Cortex of kidney (tissue), 1 donor: ENCODE data around the gene ALPK3.

Experiments used
- DNase-seq: peaks from one replicate; lab custom pipeline; 2025; lab: John Stamatoyannopoulos, UW

ALPK3 gene, protein sequence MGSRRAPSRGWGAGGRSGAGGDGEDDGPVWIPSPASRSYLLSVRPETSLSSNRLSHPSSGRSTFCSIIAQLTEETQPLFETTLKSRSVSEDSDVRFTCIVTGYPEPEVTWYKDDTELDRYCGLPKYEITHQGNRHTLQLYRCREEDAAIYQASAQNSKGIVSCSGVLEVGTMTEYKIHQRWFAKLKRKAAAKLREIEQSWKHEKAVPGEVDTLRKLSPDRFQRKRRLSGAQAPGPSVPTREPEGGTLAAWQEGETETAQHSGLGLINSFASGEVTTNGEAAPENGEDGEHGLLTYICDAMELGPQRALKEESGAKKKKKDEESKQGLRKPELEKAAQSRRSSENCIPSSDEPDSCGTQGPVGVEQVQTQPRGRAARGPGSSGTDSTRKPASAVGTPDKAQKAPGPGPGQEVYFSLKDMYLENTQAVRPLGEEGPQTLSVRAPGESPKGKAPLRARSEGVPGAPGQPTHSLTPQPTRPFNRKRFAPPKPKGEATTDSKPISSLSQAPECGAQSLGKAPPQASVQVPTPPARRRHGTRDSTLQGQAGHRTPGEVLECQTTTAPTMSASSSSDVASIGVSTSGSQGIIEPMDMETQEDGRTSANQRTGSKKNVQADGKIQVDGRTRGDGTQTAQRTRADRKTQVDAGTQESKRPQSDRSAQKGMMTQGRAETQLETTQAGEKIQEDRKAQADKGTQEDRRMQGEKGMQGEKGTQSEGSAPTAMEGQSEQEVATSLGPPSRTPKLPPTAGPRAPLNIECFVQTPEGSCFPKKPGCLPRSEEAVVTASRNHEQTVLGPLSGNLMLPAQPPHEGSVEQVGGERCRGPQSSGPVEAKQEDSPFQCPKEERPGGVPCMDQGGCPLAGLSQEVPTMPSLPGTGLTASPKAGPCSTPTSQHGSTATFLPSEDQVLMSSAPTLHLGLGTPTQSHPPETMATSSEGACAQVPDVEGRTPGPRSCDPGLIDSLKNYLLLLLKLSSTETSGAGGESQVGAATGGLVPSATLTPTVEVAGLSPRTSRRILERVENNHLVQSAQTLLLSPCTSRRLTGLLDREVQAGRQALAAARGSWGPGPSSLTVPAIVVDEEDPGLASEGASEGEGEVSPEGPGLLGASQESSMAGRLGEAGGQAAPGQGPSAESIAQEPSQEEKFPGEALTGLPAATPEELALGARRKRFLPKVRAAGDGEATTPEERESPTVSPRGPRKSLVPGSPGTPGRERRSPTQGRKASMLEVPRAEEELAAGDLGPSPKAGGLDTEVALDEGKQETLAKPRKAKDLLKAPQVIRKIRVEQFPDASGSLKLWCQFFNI (N-terminal part only)

DNA sequence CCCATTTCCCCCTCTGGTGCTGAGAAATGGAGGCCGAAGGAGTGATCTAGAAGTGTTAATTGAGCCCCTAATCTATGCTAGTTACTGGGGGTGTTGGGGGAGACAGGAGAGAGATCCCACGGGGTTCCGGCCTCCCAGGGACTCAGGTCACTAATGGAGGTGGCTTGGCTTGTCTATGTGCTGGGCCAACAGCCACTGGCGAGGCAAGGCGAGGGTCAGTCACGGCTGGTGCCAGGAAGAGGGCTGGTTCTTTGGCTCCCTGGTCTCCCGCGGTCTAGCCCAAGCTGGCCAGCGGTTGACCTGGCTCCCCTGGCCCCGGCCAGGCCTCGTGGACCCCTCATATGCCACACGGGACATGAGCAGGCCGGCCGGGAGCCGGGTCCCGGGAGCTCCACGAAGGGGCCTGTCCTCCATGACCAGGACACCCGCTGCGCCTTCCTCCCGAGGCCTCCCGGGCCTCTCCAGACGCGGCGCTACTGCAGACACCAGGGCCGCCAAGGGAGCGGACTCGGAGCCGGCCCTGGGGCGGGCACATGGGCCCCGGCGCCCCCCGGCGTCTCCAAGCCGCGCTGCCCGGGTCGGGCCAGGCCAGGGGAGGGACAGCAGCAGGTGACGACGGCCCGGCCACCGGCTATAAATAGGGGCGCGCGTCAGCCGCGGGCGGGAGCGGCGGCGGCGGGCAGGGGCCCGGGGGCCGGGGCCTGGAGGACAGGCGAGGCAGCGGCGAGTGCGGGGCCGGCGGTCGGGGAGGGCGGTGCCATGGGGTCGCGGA lies at the start of gene ALPK3:
Gene ALPK3, plus strand, starts transcription at position 663 of the 772 bp plus-strand sequence. Its CDS starts 97 bp downstream, at position 760.
- DNase-seq: no peak

DNA sequence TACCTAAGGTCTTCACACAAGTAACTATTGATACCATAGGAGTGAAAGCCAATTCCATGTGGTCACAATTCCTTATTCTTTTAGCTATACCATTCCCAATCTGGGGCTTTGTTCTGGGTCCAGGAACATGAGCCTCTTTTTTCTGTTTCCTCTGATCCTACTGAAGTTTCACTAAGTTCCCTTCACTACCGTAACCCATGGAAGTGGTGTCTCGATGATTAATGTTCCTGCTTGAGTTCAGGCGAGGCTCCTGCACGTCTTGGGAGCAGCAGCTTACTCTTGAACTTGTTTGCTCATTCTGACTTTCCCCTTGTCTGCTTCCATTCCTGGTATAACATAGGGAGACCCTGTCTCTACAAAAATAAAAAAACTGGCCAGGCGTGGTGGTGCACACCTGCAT lies 45.1 kb upstream of the ALPK3 start:
- no peak for DNase-seq

DNA sequence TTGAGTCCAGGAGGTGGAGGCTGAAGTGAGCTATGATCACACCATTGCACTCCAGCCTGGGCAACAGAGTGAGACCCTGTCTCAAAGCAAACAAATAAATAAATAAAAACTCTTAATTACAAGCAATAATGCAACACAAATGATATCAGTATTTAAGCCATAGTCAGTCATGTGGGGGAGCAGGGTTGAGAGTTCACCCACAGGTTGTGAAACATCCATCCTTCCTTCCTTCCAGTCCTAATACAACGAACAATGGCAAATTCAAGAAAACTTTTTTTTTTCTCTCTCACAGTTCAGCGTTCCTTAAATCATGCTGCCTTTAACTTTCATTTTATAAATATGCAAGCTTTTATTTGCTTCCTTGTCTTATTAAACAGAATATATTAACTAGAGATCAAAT lies 44.7 kb upstream of the ALPK3 start:
- no peak for DNase-seq

- no peak for DNase-seq
These were observed 43.4 kb upstream of the ALPK3 start for GRCh38 chr15:84773716-84774115.

GRCh38 chr15:84775867-84776449 lies 41.2 kb upstream of the ALPK3 start:
- DNase-seq: no peak

GRCh38 chr15:84778194-84778593 lies 39.0 kb upstream of the ALPK3 start:
- no peak for DNase-seq

DNA sequence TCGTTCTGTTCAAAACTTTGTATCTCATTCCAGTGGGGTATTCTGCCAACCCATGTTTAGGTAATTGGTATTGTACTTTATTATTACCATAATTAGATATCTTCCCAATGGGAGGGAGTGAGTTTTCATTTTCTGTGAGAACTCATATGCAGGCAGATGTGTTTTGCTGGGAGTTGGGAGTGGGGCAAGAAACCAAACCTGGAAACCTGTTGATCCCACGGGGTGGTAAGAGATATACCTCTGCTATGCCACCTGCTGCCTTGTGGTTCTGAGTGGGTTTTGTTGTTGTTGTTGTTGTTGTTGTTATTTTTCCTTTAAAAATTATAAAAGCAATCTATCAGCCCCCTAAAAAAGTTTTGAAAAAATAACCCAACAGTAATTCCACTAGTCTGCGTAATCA lies 36.7 kb upstream of the ALPK3 start:
- no peak for DNase-seq

GRCh38 chr15:84781495-84781894 lies 35.7 kb upstream of the ALPK3 start:
- DNase-seq: no peak

GRCh38 chr15:84782346-84782745 lies 34.8 kb upstream of the ALPK3 start:
- no peak for DNase-seq

- no peak for DNase-seq
These were observed 33.5 kb upstream of the ALPK3 start for GRCh38 chr15:84783493-84784251.

- DNase-seq: no peak
These were observed 32.9 kb upstream of the ALPK3 start for GRCh38 chr15:84784262-84784661.

GRCh38 chr15:84785053-84785452 lies 32.1 kb upstream of the ALPK3 start:
- no peak for DNase-seq

DNA sequence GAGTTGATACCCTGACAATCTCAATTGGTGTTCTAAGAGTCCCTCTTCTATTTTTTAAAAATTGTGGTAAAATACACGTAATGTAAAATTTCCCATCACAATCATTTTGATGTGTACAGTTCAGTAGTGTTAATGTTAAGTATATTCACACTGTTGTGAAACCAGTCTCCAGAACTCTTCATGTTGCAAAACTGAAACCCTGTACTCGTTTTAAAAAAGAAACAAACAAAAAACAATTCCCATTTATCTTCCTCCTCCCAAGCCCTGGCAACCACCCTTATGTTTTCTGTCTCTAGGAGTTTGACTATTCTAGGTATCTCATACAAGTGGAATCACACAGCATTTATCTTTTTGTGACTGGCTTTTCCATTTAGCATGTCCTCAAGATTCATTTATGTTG lies 28.7 kb upstream of the ALPK3 start:
- no peak for DNase-seq

DNA sequence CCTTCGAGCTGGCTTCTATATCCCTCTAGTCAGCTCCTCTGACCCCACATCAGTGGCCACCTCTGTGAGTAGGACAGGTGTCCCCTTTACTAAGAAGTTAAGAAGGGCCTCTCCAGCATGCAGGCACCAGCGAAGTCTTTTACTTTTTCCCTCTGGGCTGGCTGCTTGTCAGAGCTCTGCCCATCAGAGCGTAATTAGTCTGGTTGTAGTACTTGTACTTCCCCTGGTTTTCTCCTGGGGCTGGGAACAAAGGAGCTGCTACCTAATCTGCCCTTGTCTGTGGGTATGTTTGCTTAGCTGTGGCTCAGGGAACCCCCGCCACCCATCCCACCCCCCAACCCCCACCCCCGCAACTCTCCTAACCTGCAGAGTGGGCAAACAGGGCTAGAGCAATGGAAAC lies 27.4 kb upstream of the ALPK3 start:
- DNase-seq: no peak

DNA sequence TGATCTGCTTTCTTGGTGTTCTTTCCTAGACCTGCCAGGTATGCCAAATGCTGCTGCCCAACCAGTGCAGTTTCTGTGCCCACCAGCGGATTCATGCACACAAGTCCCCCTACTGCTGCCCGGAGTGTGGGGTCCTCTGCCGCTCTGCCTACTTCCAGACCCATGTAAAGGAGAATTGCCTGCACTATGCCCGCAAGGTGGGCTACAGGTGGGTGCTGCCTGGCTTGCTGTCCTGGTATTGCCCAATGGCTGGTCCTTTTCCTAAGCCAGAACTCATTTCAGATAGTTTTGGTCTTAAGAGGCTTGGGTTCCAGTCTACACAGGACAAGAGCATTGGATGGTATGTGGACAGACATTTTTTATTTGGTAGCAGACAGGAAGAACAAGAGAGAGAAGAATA lies 26.5 kb upstream of the ALPK3 start:
- DNase-seq: no peak

DNA sequence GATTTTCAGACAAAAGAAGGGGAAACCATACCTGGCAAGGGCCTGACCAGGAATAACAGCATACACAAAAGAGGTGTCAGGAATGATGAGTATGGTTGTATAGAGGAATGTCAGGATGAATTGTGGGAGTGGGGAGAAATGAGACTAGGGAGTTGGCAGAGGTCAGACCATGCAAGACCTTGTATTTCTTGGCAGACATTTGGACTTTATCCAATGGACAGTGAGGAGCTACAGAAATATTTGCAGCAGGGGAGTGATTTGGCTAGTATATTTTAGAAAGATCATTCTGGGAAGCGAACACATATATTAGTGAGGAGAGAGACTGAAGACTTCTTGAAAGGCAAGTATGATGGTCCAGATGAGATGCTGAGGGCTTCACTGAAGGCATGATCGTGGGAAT lies 25.4 kb upstream of the ALPK3 start:
- DNase-seq: no peak

- no peak for DNase-seq
These were observed 23.6 kb upstream of the ALPK3 start for GRCh38 chr15:84793431-84794161.

DNA sequence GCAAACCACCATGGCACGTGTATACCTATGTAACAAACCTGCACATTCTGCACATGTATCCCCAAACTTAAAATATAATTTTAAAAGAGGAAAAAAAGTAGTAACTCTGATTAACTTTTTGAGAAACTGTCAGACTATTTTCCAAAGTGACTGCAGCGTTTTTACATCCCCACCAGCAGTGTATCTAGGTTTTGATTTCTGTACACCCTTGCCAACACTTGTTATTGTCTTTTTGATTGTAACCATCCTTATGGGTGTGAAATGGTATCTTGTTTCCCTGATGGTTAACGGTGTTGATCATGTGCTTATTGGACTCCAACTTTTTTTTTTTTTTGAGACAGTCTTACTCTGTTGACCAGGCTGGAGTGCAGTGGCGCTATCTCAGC lies 23.0 kb upstream of the ALPK3 start:
- no peak for DNase-seq

DNA sequence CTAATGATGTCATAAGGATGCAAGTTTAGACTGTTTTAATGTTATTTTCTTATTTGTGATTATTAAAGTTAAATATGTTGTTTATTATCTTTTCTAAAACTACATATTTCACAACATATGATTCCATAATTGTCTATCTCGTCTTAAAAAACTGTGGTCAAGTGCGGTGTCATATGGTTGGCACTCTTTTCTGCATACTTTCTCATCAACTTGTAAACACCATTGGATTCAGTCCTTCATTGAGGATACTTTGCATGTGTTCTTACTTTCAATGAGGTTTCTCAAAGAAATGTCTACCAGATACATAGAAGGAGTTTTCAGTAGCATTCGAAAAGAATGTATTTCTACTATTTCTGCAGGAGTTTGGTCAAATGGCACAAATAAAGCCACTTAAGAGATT lies 22.0 kb upstream of the ALPK3 start:
- no peak for DNase-seq

GRCh38 chr15:84797212-84797611 lies 19.9 kb upstream of the ALPK3 start:
- no peak for DNase-seq
